Panc1 (cell line): Measurements from ENCODE around the gene TNFRSF14.

Experiments used
- CTCF ChIP-seq: fragments of 450-650 bp; IDR thresholded peaks from 2 replicates; pipeline ENCODE4 v1.5.1; 2017; ENCODE audit warnings: mild to moderate bottlenecking
- POLR2AphosphoS5 ChIP-seq: IDR thresholded peaks from 2 replicates; pipeline ENCODE4 v1.6.1; 2012; ENCODE audit warnings: mild to moderate bottlenecking, low read depth, low read length, moderate library complexity
- TCF7L2 ChIP-seq: IDR thresholded peaks from 2 replicates; pipeline ENCODE4 v1.6.1; 2011; ENCODE audit warnings: mild to moderate bottlenecking, low read depth, low read length, inconsistent platforms
- TF ChIP-seq, protein P1 (sequence below), 2 experiments: IDR thresholded peaks; 2 replicates each; pipeline ENCODE4 v1.6.1; 2011 to 2012; ENCODE audit warnings: low read depth in 2 of 2, control low read depth in 1 of 2, low read length in 1 of 2, mild to moderate bottlenecking in 1 of 2, moderate library complexity in 1 of 2; ENCODE audit not compliant: insufficient read depth in 1 of 2

DNA sequence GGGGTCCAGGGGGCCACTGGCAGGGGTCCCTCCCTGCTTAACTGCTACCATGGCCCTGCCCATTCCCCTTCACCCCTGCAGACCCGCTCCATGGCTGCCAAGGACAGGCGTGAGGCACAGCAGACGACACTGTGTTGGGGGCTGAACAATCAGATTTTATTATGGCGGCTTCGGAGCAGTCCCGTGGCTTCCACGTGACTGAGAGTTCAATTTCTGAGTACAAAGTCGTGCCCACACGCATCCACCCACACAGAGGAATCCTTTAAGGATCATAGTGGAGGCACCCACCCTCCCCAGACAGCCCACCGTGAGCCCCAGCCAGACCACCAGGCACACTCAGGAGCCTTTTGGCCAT is 27.6 kb upstream of the TNFRSF14 start:
- TF ChIP-seq CTCF, result no peak
- TF ChIP-seq, protein P1, sequence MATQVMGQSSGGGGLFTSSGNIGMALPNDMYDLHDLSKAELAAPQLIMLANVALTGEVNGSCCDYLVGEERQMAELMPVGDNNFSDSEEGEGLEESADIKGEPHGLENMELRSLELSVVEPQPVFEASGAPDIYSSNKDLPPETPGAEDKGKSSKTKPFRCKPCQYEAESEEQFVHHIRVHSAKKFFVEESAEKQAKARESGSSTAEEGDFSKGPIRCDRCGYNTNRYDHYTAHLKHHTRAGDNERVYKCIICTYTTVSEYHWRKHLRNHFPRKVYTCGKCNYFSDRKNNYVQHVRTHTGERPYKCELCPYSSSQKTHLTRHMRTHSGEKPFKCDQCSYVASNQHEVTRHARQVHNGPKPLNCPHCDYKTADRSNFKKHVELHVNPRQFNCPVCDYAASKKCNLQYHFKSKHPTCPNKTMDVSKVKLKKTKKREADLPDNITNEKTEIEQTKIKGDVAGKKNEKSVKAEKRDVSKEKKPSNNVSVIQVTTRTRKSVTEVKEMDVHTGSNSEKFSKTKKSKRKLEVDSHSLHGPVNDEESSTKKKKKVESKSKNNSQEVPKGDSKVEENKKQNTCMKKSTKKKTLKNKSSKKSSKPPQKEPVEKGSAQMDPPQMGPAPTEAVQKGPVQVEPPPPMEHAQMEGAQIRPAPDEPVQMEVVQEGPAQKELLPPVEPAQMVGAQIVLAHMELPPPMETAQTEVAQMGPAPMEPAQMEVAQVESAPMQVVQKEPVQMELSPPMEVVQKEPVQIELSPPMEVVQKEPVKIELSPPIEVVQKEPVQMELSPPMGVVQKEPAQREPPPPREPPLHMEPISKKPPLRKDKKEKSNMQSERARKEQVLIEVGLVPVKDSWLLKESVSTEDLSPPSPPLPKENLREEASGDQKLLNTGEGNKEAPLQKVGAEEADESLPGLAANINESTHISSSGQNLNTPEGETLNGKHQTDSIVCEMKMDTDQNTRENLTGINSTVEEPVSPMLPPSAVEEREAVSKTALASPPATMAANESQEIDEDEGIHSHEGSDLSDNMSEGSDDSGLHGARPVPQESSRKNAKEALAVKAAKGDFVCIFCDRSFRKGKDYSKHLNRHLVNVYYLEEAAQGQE (IDR thresholded peaks at IDR 0.05; ENCODE audit: insufficient read depth in 1 of 2, low read depth in 2 of 2, low read length in 1 of 2), result no peak
- no peak for TF ChIP-seq POLR2AphosphoS5
- no peak for TF ChIP-seq TCF7L2
